IMR-90 (cell line): Measurements from ENCODE around the gene CDH12. TPM values are rescaled to one million over a fixed set of nuclear protein-coding genes. Genes with fewer than 3 reads are reported as not detected.

Experiments
- ATAC-seq: fragments of 200-7000 bp; cut with Tn5 transposase; 2 replicates; pipeline ENCODE4 v1.9.1; 2020; ENCODE audit warnings: low read depth, mild to moderate bottlenecking, moderate library complexity
- BruUV-seq: library from RNA; stranded (reverse); fragments of 400-500 nt; replicated peaks from 2 replicates; lab custom pipeline; 2021; lab: Mats Ljungman, UMichigan
- CTCF ChIA-PET: fragments of 300-600 bp; formaldehyde crosslinking; extraction: SDS; loops from one replicate; lab custom pipeline; 2021; ENCODE audit warnings: antibody characterized with exemption; lab: Yijun Ruan, JAX
- POLR2A ChIA-PET: fragments of 300-600 bp; sonication (Branson Sonifier 250); formaldehyde crosslinking; loops from one replicate; lab custom pipeline; 2022; ENCODE audit warnings: antibody characterized with exemption; ENCODE audit not compliant: unreplicated experiment; lab: Charles Lee
- DNase-seq: peaks from one replicate; pipeline ENCODE4 v3.0.0; 2013
- H2AFZ ChIP-seq: replicated peaks from 2 replicates; pipeline ENCODE3; 2013; ENCODE audit warnings: low read length, mild to moderate bottlenecking; ENCODE audit not compliant: poor library complexity
- H2AK5ac ChIP-seq: 2 replicates; pipeline ENCODE4 v1.6.1; 2013; ENCODE audit warnings: low read depth, low read length, inconsistent platforms
- H2AK9ac ChIP-seq: replicated peaks from 2 replicates; pipeline ENCODE3; 2013; ENCODE audit warnings: mild to moderate bottlenecking, low read depth, low read length, moderate library complexity; ENCODE audit not compliant: poor library complexity
- H2BK120ac ChIP-seq: 2 replicates; pipeline ENCODE4 v1.6.1; 2013; ENCODE audit warnings: low read depth, low read length, inconsistent platforms
- H2BK15ac ChIP-seq: 3 replicates; pipeline ENCODE4 v1.6.1; 2013; ENCODE audit warnings: low read depth, low read length, inconsistent platforms
- H2BK20ac ChIP-seq: 2 replicates; pipeline ENCODE4 v1.6.1; 2013; ENCODE audit warnings: low read depth, mild to moderate bottlenecking, inconsistent platforms, low read length, moderate library complexity
- H2BK5ac ChIP-seq: 2 replicates; pipeline ENCODE4 v1.6.1; 2013; ENCODE audit warnings: mild to moderate bottlenecking, low read depth, low read length, inconsistent platforms; ENCODE audit not compliant: poor library complexity, severe bottlenecking
- H3K14ac ChIP-seq: replicated peaks from 2 replicates; pipeline ENCODE4 v1.6.1; 2013; ENCODE audit warnings: low read depth, low read length, inconsistent platforms
- H3K18ac ChIP-seq: 2 replicates; pipeline ENCODE4 v1.6.1; 2013; ENCODE audit warnings: low read depth, low read length, control low read depth
- H3K23ac ChIP-seq: 2 replicates; pipeline ENCODE4 v1.6.1; 2013; ENCODE audit warnings: low read depth, low read length, inconsistent platforms
- H3K27ac ChIP-seq: 2 replicates; pipeline ENCODE4 v1.5.1; 2013; ENCODE audit warnings: mild to moderate bottlenecking, control low read depth, low read length; ENCODE audit not compliant: insufficient read depth
- H3K27me3 ChIP-seq: 2 replicates; pipeline ENCODE4 v1.6.1; 2013; ENCODE audit warnings: low read length; ENCODE audit not compliant: control insufficient read depth, insufficient read depth
- H3K36me3 ChIP-seq: 2 replicates; pipeline ENCODE4 v1.6.1; 2013; ENCODE audit warnings: low read length, mixed read lengths; ENCODE audit not compliant: control insufficient read depth, insufficient read depth
- H3K4ac ChIP-seq: 2 replicates; pipeline ENCODE4 v1.6.1; 2013; ENCODE audit warnings: low read depth, low read length, inconsistent platforms
- H3K4me1 ChIP-seq: 2 replicates; pipeline ENCODE4 v1.6.1; 2013; ENCODE audit warnings: low read length, mixed read lengths; ENCODE audit not compliant: control insufficient read depth, insufficient read depth
- H3K4me2 ChIP-seq: 2 replicates; pipeline ENCODE4 v1.6.1; 2013; ENCODE audit warnings: low read depth, mild to moderate bottlenecking, control low read depth, low read length, moderate library complexity
- H3K4me3 ChIP-seq: 2 replicates; pipeline ENCODE4 v1.5.1; 2013; ENCODE audit warnings: low read depth, mild to moderate bottlenecking, control low read depth, low read length, moderate library complexity; ENCODE audit not compliant: insufficient read depth
- H3K56ac ChIP-seq: 2 replicates; pipeline ENCODE4 v1.6.1; 2013; ENCODE audit warnings: low read length, inconsistent platforms; ENCODE audit not compliant: insufficient read depth; ENCODE audit errors: extremely low read depth
- H3K79me1 ChIP-seq, 2 experiments: 2 replicates each; pipeline ENCODE4 v1.6.1; 2013; ENCODE audit warnings: low read length in 2 of 2, inconsistent platforms in 1 of 2, low read depth in 1 of 2
- H3K9ac ChIP-seq: 2 replicates; pipeline ENCODE4 v1.6.1; 2013; ENCODE audit warnings: low read depth, low read length, control low read depth
- H3K9me1 ChIP-seq: 2 replicates; pipeline ENCODE4 v1.6.1; 2013; ENCODE audit warnings: low read length, inconsistent platforms; ENCODE audit not compliant: insufficient read depth
- H3K9me3 ChIP-seq: 2 replicates; pipeline ENCODE4 v1.6.1; 2013; ENCODE audit warnings: low read length; ENCODE audit not compliant: control insufficient read depth, insufficient read depth
- H4K20me1 ChIP-seq: 2 replicates; pipeline ENCODE4 v1.6.1; 2013; ENCODE audit warnings: low read length, inconsistent platforms; ENCODE audit not compliant: insufficient read depth
- H4K5ac ChIP-seq: 2 replicates; pipeline ENCODE4 v1.6.1; 2013; ENCODE audit warnings: mild to moderate bottlenecking, low read depth, low read length, control low read depth
- H4K8ac ChIP-seq, 2 experiments: 2 replicates each; pipeline ENCODE4 v1.6.1; 2013; ENCODE audit warnings: low read depth in 2 of 2, low read length in 2 of 2, control low read depth in 1 of 2, inconsistent platforms in 1 of 2
- H4K91ac ChIP-seq: 2 replicates; pipeline ENCODE4 v1.6.1; 2013; ENCODE audit warnings: low read depth, low read length, inconsistent platforms; ENCODE audit not compliant: insufficient read depth
- BHLHE40 ChIP-seq: fragments of 150-350 bp; IDR thresholded peaks from 2 replicates; pipeline ENCODE4 v1.6.1; 2016; ENCODE audit warnings: mild to moderate bottlenecking, low read depth, low read length
- MXI1 ChIP-seq: IDR thresholded peaks from 2 replicates; pipeline ENCODE4 v1.6.1; 2012; ENCODE audit warnings: low read depth, mild to moderate bottlenecking, low read length, moderate library complexity, borderline replicate concordance
- NFE2L2 ChIP-seq: fragments of 150-350 bp; IDR thresholded peaks from 2 replicates; pipeline ENCODE4 v1.6.1; 2016; ENCODE audit warnings: low read depth, mild to moderate bottlenecking, low read length
- RCOR1 ChIP-seq: IDR thresholded peaks from 2 replicates; pipeline ENCODE4 v1.6.1; 2012; ENCODE audit warnings: mild to moderate bottlenecking, low read length, improper control_type of control experiment; ENCODE audit not compliant: insufficient replicate concordance
- RFX5 ChIP-seq: IDR thresholded peaks from 2 replicates; pipeline ENCODE4 v1.8.0; 2012; ENCODE audit warnings: low read depth, mild to moderate bottlenecking, low read length, moderate library complexity
- SMC3 ChIP-seq: fragments of 150-350 bp; IDR thresholded peaks from 2 replicates; pipeline ENCODE4 v1.6.1; 2016; ENCODE audit warnings: low read depth, mild to moderate bottlenecking, antibody characterized with exemption, low read length, moderate library complexity
- WGBS, 2 experiments: methylation state at CpG; one replicate each; pipeline versions ENCODE4 v1.1.5 to v1.1.7; 2013; ENCODE audit warnings: missing lambda C conversion rate in 2 of 2; ENCODE audit not compliant: insufficient read length in 1 of 2; ENCODE audit errors: extremely low coverage in 2 of 2; 5-methylcytosine and 5-hydroxymethylcytosine counted together
- dilution Hi-C: fragments of 300-500 bp; cut with HindIII; formaldehyde crosslinking; loops from one replicate; pipeline ENCODE4 v1.14.3; 2018; ENCODE audit warnings: low sequenced_read_pairs; ENCODE audit not compliant: unreplicated experiment
- in situ Hi-C: fragments of 300-500 bp; cut with MboI; formaldehyde crosslinking; loops from 3 replicates; pipeline ENCODE4 v1.14.3; 2019; ENCODE audit warnings: low sequenced_read_pairs, inconsistent platforms, mixed read lengths
- intact Hi-C: fragments of 100-400 bp; cut with micrococcal nuclease; formaldehyde crosslinking; loops from 2 replicates; pipeline ENCODE4 v1.10.0; 2022
- polyA plus RNA-seq, 3 experiments: library from polyadenylated mRNA; depleted of rRNA; stranded (reverse); fragments of >200 nt; gene quantifications; 2 replicates each; pipeline ENCODE4 v1.2.3, GENCODE V29; 2012; ENCODE audit warnings: low replicate concordance in 1 of 3
- total RNA-seq: library from RNA; depleted of rRNA; stranded (reverse); fragments of >200 nt; gene quantifications from 2 replicates; pipeline ENCODE4 v1.2.3, GENCODE V29; 2012
- TF ChIP-seq, protein P1 (sequence below): fragments of 150-350 bp; IDR thresholded peaks from 2 replicates; pipeline ENCODE4 v1.6.1; 2017; ENCODE audit warnings: mild to moderate bottlenecking, antibody characterized with exemption, low read length, low read depth
- TF ChIP-seq, protein P2 (sequence below): fragments of 150-350 bp; IDR thresholded peaks from 2 replicates; pipeline ENCODE4 v1.6.1; 2016; ENCODE audit warnings: low read depth, mild to moderate bottlenecking, low read length, moderate library complexity, borderline replicate concordance

Gene CDH12
- total and polyA plus RNA-seq, 2 of the 4 experiments (the other 2 are of a cell fraction): not detected

DNA sequence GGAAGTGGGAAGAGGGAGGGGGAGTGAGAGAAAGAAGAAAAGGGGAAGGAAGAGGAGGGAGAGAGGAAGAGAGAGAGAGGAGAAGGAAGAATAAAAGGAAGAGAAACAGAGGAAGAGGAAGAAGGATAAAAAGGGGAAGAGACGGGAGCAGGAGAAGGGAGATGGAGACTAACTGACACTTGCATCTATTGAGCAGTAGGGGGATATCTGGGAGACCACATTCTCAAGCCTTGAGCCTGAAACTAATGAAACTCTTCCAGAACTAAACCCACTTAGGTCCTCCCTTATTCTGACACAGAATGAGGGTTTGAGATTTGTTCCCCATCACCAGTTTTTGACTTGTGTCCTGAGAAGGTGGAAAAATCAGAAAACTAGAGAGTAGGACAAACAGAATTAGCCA is 533.3 kb downstream of the CDH12 start:
- Histone ChIP-seq H3K56ac (no peak overlapping the region), H3K27me3 (no peaks in the 10 kb centered on the region), H2AK9ac (no peak overlapping the region), H3K23ac (no peak overlapping the region), H3K4ac (no peak overlapping the region), H4K8ac (no peak overlapping the region), H3K36me3 (no peaks in the 10 kb centered on the region), H2BK120ac (no peak overlapping the region), H2BK15ac (no peak overlapping the region), H4K5ac (no peak overlapping the region), H3K9me1 (no peaks in the 10 kb centered on the region), H2BK20ac (no peak overlapping the region), H3K18ac (no peak overlapping the region), H2BK5ac (no peak overlapping the region), H4K20me1 (no peaks in the 10 kb centered on the region), H3K4me1 (no peaks in the 10 kb centered on the region), H3K4me3 (no peak overlapping the region), H3K14ac (no peak overlapping the region), H3K79me1 (no peaks in the 10 kb centered on the region), H3K9me3 (no peaks in the 10 kb centered on the region), H2AFZ (no peak overlapping the region), H3K4me2 (no peak overlapping the region), H3K9ac (no peak overlapping the region), H4K91ac (no peak overlapping the region), H2AK5ac (no peak overlapping the region), H3K27ac (no peak overlapping the region)
- dilution Hi-C loops (no loop called here), in situ Hi-C loops (no loop called here), intact Hi-C loops (no loop called here)
- no TSS peak for BruUV-seq
- WGBS, 2 experiments: no CpG with 5 or more reads among the region's 1 CpG
- DNase-seq (no peak), ATAC-seq (no peak)
- TF ChIP-seq BHLHE40 (no peak), NFE2L2 (no peak), SMC3 (no peak), MXI1 (no peak), RFX5 (no peak), RCOR1 (no peak)
- TF ChIP-seq, protein P1, sequence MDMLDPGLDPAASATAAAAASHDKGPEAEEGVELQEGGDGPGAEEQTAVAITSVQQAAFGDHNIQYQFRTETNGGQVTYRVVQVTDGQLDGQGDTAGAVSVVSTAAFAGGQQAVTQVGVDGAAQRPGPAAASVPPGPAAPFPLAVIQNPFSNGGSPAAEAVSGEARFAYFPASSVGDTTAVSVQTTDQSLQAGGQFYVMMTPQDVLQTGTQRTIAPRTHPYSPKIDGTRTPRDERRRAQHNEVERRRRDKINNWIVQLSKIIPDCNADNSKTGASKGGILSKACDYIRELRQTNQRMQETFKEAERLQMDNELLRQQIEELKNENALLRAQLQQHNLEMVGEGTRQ: no peak
- TF ChIP-seq, protein P2, sequence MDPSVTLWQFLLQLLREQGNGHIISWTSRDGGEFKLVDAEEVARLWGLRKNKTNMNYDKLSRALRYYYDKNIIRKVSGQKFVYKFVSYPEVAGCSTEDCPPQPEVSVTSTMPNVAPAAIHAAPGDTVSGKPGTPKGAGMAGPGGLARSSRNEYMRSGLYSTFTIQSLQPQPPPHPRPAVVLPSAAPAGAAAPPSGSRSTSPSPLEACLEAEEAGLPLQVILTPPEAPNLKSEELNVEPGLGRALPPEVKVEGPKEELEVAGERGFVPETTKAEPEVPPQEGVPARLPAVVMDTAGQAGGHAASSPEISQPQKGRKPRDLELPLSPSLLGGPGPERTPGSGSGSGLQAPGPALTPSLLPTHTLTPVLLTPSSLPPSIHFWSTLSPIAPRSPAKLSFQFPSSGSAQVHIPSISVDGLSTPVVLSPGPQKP: no peak
- POLR2A ChIA-PET: no interaction called here
- CTCF ChIA-PET: no interaction called here
